ENCODE measurements around the gene WDFY4.

DNA sequence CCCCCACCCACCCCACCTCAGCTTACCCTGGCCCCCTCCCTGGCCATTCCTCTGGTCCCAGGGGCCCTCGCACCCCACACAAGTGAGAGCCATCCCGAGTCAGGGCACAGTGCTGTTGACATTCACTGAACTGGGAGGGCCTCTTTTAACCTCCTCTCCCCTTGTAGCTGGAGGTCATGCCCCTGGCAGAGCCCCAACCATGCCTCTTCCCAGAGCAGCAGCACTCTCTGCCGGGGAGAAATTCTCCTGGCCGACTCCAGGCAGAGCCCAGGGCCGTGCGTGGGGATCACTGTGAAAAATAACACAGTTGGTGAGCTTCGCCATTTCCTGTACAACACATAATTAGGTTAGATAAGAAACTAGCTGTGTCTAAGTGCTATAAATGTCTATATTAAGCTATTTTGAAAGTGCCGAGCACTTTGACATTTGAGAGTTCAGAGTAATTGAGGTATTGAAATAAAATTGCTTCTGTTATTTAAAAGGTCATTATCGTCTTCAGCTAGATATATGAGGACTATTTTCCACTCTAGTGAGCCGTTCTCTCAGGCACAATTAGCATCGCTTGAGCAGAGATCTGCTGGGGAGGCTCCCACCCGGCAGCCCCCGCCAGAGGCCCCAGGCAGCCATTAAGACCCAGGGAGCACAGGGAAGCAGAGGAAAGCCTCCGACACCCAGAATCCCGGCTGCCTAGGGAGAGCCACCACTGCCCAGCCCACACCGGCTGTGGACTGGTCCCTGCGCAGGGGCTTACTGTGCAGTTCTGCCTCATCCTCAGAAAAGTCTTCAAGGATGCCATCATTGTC lies 317.4 kb downstream of the WDFY4 start:
- TF ChIP-seq POLR2AphosphoS5 (IDR thresholded peaks at IDR 0.05; ENCODE audit: low read depth, low read length) (no peak), TAF1 (IDR thresholded peaks at IDR 0.05; ENCODE audit: borderline replicate concordance, insufficient read depth, low read length) (no peak), SIN3A (IDR thresholded peaks at IDR 0.05; ENCODE audit: borderline replicate concordance, insufficient read depth, low read length) (no peak)
- TF ChIP-seq, protein P1, sequence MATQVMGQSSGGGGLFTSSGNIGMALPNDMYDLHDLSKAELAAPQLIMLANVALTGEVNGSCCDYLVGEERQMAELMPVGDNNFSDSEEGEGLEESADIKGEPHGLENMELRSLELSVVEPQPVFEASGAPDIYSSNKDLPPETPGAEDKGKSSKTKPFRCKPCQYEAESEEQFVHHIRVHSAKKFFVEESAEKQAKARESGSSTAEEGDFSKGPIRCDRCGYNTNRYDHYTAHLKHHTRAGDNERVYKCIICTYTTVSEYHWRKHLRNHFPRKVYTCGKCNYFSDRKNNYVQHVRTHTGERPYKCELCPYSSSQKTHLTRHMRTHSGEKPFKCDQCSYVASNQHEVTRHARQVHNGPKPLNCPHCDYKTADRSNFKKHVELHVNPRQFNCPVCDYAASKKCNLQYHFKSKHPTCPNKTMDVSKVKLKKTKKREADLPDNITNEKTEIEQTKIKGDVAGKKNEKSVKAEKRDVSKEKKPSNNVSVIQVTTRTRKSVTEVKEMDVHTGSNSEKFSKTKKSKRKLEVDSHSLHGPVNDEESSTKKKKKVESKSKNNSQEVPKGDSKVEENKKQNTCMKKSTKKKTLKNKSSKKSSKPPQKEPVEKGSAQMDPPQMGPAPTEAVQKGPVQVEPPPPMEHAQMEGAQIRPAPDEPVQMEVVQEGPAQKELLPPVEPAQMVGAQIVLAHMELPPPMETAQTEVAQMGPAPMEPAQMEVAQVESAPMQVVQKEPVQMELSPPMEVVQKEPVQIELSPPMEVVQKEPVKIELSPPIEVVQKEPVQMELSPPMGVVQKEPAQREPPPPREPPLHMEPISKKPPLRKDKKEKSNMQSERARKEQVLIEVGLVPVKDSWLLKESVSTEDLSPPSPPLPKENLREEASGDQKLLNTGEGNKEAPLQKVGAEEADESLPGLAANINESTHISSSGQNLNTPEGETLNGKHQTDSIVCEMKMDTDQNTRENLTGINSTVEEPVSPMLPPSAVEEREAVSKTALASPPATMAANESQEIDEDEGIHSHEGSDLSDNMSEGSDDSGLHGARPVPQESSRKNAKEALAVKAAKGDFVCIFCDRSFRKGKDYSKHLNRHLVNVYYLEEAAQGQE (IDR thresholded peaks at IDR 0.05; ENCODE audit: insufficient read depth in 1 of 2, low read depth in 2 of 2, low read length in 2 of 2), result no peak
